ENCODE measurements around the gene TOMM20.
"Not testable (repeated sequence)": the region's sequence is repeated elsewhere in the genome, so short reads cannot be mapped to it uniquely, and the experiment has no call there.

- TF ChIP-seq CTCF (tag by site-specific recombination; IDR thresholded peaks at IDR 0.05); GLIS1 (tag by site-specific recombination; IDR thresholded peaks at IDR 0.05); ZBTB20 (tag by site-specific recombination; IDR thresholded peaks at IDR 0.05); ZNF140 (tag by site-specific recombination; IDR thresholded peaks at IDR 0.05); REST (tag by site-specific recombination; IDR thresholded peaks at IDR 0.05); ZNF391 (tag by site-specific recombination; IDR thresholded peaks at IDR 0.05; ENCODE audit: borderline replicate concordance, low read depth); INSM2 (tag by site-specific recombination; IDR thresholded peaks at IDR 0.05); KLF10 (tag by site-specific recombination; IDR thresholded peaks at IDR 0.05); ZNF843 (tag by site-specific recombination; IDR thresholded peaks at IDR 0.05); SP7 (tag by site-specific recombination; IDR thresholded peaks at IDR 0.05); TCF7L2 (IDR thresholded peaks at IDR 0.05; ENCODE audit: borderline replicate concordance, low read depth, low read length); ZNF302 (tag by site-specific recombination; IDR thresholded peaks at IDR 0.05; ENCODE audit: low read depth): not testable (repeated sequence)
Measured at GRCh38 chr1:235072577-235072976, 56.1 kb downstream of the TOMM20 start.
